Jurkat, Clone E6-1 (cell line): ENCODE measurements around the gene KCND2.
A peak's percentile ranks its signal among the peaks of the same experiment; 100 is the strongest.
"Not testable (repeated sequence)": the region's sequence is repeated elsewhere in the genome, so short reads cannot be mapped to it uniquely, and the experiment has no call there.

Source experiments
- DNase-seq: peaks from one replicate; pipeline ENCODE4 v3.0.0-alpha.2; 2011; ENCODE audit warnings: low read depth, low spot score
- H3K4me3 ChIP-seq: 2 replicates; pipeline ENCODE4 v1.5.1; 2011; ENCODE audit warnings: mild to moderate bottlenecking, low read length, control low read depth, moderate library complexity

The KCND2 gene

GRCh38 chr7:120775755-120776154 lies 502.8 kb downstream of the KCND2 start:
- DNase-seq: no peak
- no peak overlapping the region for H3K4me3 ChIP-seq

- not testable (repeated sequence) for H3K4me3 ChIP-seq, DNase-seq
These were observed 506.1 kb downstream of the KCND2 start for GRCh38 chr7:120779078-120779477.

- DNase-seq, H3K4me3 ChIP-seq: not testable (repeated sequence)
These were observed 507.5 kb downstream of the KCND2 start for GRCh38 chr7:120780451-120780850.

- DNase-seq: no peak
- H3K4me3 ChIP-seq: no peak overlapping the region
These were observed 508.0 kb downstream of the KCND2 start for GRCh38 chr7:120780938-120781337.

- DNase-seq, H3K4me3 ChIP-seq: not testable (repeated sequence)
These were observed 508.9 kb downstream of the KCND2 start for GRCh38 chr7:120781924-120782323.

- no peak overlapping the region for H3K4me3 ChIP-seq
- DNase-seq: no peak
These were observed 510.3 kb downstream of the KCND2 start for GRCh38 chr7:120783273-120783672.

GRCh38 chr7:120783721-120784120 lies 510.7 kb downstream of the KCND2 start:
- H3K4me3 ChIP-seq: no peak overlapping the region
- no peak for DNase-seq

- DNase-seq: no peak
- no peak overlapping the region for H3K4me3 ChIP-seq
These were observed 512.1 kb downstream of the KCND2 start for GRCh38 chr7:120785095-120785494.

GRCh38 chr7:120792091-120792860 lies 519.3 kb downstream of the KCND2 start:
- no peak overlapping the region for H3K4me3 ChIP-seq
- DNase-seq: peak; percentile 37

- H3K4me3 ChIP-seq: no peak overlapping the region
- DNase-seq: no peak
These were observed 519.8 kb downstream of the KCND2 start for GRCh38 chr7:120792861-120793130.

GRCh38 chr7:120793213-120793936 lies 520.4 kb downstream of the KCND2 start:
- H3K4me3 ChIP-seq: no peak overlapping the region
- no peak for DNase-seq

- no peak overlapping the region for H3K4me3 ChIP-seq
- no peak for DNase-seq
These were observed 521.2 kb downstream of the KCND2 start for GRCh38 chr7:120794106-120794729.

GRCh38 chr7:120797026-120797645 lies 524.2 kb downstream of the KCND2 start:
- DNase-seq: no peak
- no peak overlapping the region for H3K4me3 ChIP-seq

GRCh38 chr7:120799147-120799546 lies 526.2 kb downstream of the KCND2 start:
- H3K4me3 ChIP-seq: no peak overlapping the region
- DNase-seq: no peak
